GM12874 (cell line): Measurements from ENCODE around the gene SPAG16.

ENCODE experiments used
- CTCF ChIP-seq: IDR thresholded peaks from 2 replicates; pipeline ENCODE4 v1.5.1; 2011; ENCODE audit warnings: low read depth, mild to moderate bottlenecking, control low read depth, low read length, moderate library complexity; ENCODE audit not compliant: insufficient read depth

Gene SPAG16

GRCh38 chr2:214193943-214194342, 909.7 kb downstream of the SPAG16 start:
- TF ChIP-seq CTCF = no peak

GRCh38 chr2:214196260-214196659, 912.0 kb downstream of the SPAG16 start:
- TF ChIP-seq CTCF = no peak

- no peak for TF ChIP-seq CTCF
These were observed 917.6 kb downstream of the SPAG16 start for GRCh38 chr2:214201892-214202291.

GRCh38 chr2:214203214-214203613, 919.0 kb downstream of the SPAG16 start:
- TF ChIP-seq CTCF = no peak

GRCh38 chr2:214203744-214204289, 919.6 kb downstream of the SPAG16 start:
- no peak for TF ChIP-seq CTCF

GRCh38 chr2:214215107-214215506, 930.8 kb downstream of the SPAG16 start:
- TF ChIP-seq CTCF = no peak

- no peak for TF ChIP-seq CTCF
These were observed 932.9 kb downstream of the SPAG16 start for GRCh38 chr2:214217136-214217535.
